Left ventricle myocardium inferior (tissue), 1 donor: ENCODE results near the gene EPHB2. TPM values are rescaled to one million over a fixed set of nuclear protein-coding genes. Genes with fewer than 3 reads are reported as not detected.

Experiments
- DNase-seq: peaks from one replicate; pipeline ENCODE4 v3.0.0-alpha.2; 2020
- H3K27ac ChIP-seq: fragments of 200-600 bp; replicated peaks from 2 replicates; pipeline ENCODE4 v1.8.0; 2021
- H3K27me3 ChIP-seq: fragments of 200-600 bp; 2 replicates; pipeline ENCODE4 v1.8.0; 2021; ENCODE audit warnings: low read depth
- H3K36me3 ChIP-seq: fragments of 200-600 bp; 2 replicates; pipeline ENCODE4 v1.8.0; 2021
- H3K4me1 ChIP-seq: fragments of 200-600 bp; 2 replicates; pipeline ENCODE4 v1.8.0; 2021
- H3K4me3 ChIP-seq: fragments of 200-600 bp; 2 replicates; pipeline ENCODE4 v1.8.0; 2021; ENCODE audit warnings: mild to moderate bottlenecking, moderate library complexity
- H3K9me3 ChIP-seq: fragments of 200-600 bp; replicated peaks from 2 replicates; pipeline ENCODE4 v1.8.0; 2021
- CTCF ChIP-seq: fragments of 200-600 bp; IDR thresholded peaks from 2 replicates; pipeline ENCODE4 v1.8.0; 2021; ENCODE audit warnings: antibody characterized with exemption, mild to moderate bottlenecking, borderline replicate concordance
- intact Hi-C: fragments of 100-400 bp; cut with micrococcal nuclease; formaldehyde crosslinking; loops from one replicate; pipeline ENCODE4 v1.11.0; 2022
- total RNA-seq: library from RNA; stranded (reverse); fragmentation: NEBNext Ultra II Directional; extraction: Animal tissue kit (Norgen Biotek cat#: 25700); gene quantifications from one replicate; pipeline ENCODE4 v1.2.1, GENCODE V29; 2021
- donor health status: DM: no; HTN: yes; CAD: no; lungs with severe emphysema.

Gene EPHB2
- total RNA-seq, 1 donor from 2014 or later = 2.0 TPM

GRCh38 chr1:22864886-22865285, 154.2 kb downstream of the EPHB2 start:
- Histone ChIP-seq H3K4me3 (no peak overlapping the region), H3K9me3 (peaks cover 8% of the 10 kb centered on the region), H3K36me3 (no peaks in the 10 kb centered on the region), H3K27ac (no peak overlapping the region), H3K27me3 (no peaks in the 10 kb centered on the region), H3K4me1 (peaks cover 6% of the 10 kb centered on the region)
- intact Hi-C loops = no loop called here
- no peak for DNase-seq
- no peak for TF ChIP-seq CTCF

- peaks cover 13% of the 10 kb centered on the region for H3K4me1 ChIP-seq
- H3K9me3 ChIP-seq = peaks cover 8% of the 10 kb centered on the region
- no peak for DNase-seq
- H3K4me3 ChIP-seq = no peak overlapping the region
- H3K27ac ChIP-seq = no peak overlapping the region
- no peaks in the 10 kb centered on the region for H3K36me3 ChIP-seq
- TF ChIP-seq CTCF = no peak
- intact Hi-C loops = no loop called here
- no peaks in the 10 kb centered on the region for H3K27me3 ChIP-seq
Observed at GRCh38 chr1:22865736-22866135, 155.1 kb downstream of the EPHB2 start.

- DNase-seq = no peak
- peaks cover 8% of the 10 kb centered on the region for H3K9me3 ChIP-seq
- no peak overlapping the region for H3K27ac ChIP-seq
- H3K4me1 ChIP-seq = peaks cover 16% of the 10 kb centered on the region
- no peaks in the 10 kb centered on the region for H3K27me3 ChIP-seq
- no peaks in the 10 kb centered on the region for H3K36me3 ChIP-seq
- intact Hi-C loops = no loop called here
- no peak overlapping the region for H3K4me3 ChIP-seq
- TF ChIP-seq CTCF = no peak
Observed at GRCh38 chr1:22866868-22867267, 156.2 kb downstream of the EPHB2 start.

GRCh38 chr1:22868331-22868730, 157.7 kb downstream of the EPHB2 start:
- TF ChIP-seq CTCF = no peak
- Histone ChIP-seq H3K9me3 (peaks cover 8% of the 10 kb centered on the region), H3K27ac (no peak overlapping the region), H3K4me3 (no peak overlapping the region), H3K27me3 (peaks cover 7% of the 10 kb centered on the region), H3K4me1 (peaks cover 16% of the 10 kb centered on the region), H3K36me3 (no peaks in the 10 kb centered on the region)
- intact Hi-C loops = no loop called here
- DNase-seq = no peak

- H3K9me3 ChIP-seq = peaks cover 8% of the 10 kb centered on the region
- DNase-seq = no peak
- TF ChIP-seq CTCF = no peak
- H3K4me3 ChIP-seq = no peak overlapping the region
- H3K4me1 ChIP-seq = peaks cover 15% of the 10 kb centered on the region
- intact Hi-C loops = no loop called here
- no peak overlapping the region for H3K27ac ChIP-seq
- H3K27me3 ChIP-seq = peaks cover 7% of the 10 kb centered on the region
- H3K36me3 ChIP-seq = no peaks in the 10 kb centered on the region
Observed at GRCh38 chr1:22869325-22869724, 158.7 kb downstream of the EPHB2 start.
